Renal cortical epithelial cell (primary cell): ENCODE data around the gene FBXL7. TPM values are rescaled to one million over a fixed set of nuclear protein-coding genes. Genes with fewer than 3 reads are reported as not detected.
"Not testable (repeated sequence)": the region's sequence is repeated elsewhere in the genome, so short reads cannot be mapped to it uniquely, and the experiment has no call there.

Source experiments
- DNase-seq: peaks from one replicate; pipeline ENCODE4 v3.0.0-alpha.2; 2011; ENCODE audit warnings: low read depth
- total RNA-seq: library from RNA; depleted of rRNA; stranded (reverse); fragments of >200 nt; gene quantifications from 2 replicates; pipeline ENCODE4 v1.2.3, GENCODE V29; 2014

Gene FBXL7
- total RNA-seq, 1 donor from 2014 or later = 1.7 TPM

- DNase-seq = no peak
These were observed 308.6 kb downstream of the FBXL7 start for GRCh38 chr5:15808577-15808976.

GRCh38 chr5:15819617-15820016 lies 319.6 kb downstream of the FBXL7 start:
- DNase-seq = no peak

GRCh38 chr5:15821506-15821905 lies 321.5 kb downstream of the FBXL7 start:
- DNase-seq = no peak

GRCh38 chr5:15823398-15823797 lies 323.4 kb downstream of the FBXL7 start:
- no peak for DNase-seq

GRCh38 chr5:15827741-15828140 lies 327.8 kb downstream of the FBXL7 start:
- DNase-seq = no peak

GRCh38 chr5:15831408-15831807 lies 331.4 kb downstream of the FBXL7 start:
- DNase-seq = no peak

- no peak for DNase-seq
These were observed 333.4 kb downstream of the FBXL7 start for GRCh38 chr5:15833365-15833764.

GRCh38 chr5:15834596-15835245 lies 334.7 kb downstream of the FBXL7 start:
- DNase-seq = peak; percentile 9

GRCh38 chr5:15835514-15835913 lies 335.5 kb downstream of the FBXL7 start:
- DNase-seq = no peak

GRCh38 chr5:15837551-15838289 lies 337.7 kb downstream of the FBXL7 start:
- DNase-seq = no peak

- no peak for DNase-seq
These were observed 344.3 kb downstream of the FBXL7 start for GRCh38 chr5:15844253-15844652.

GRCh38 chr5:15844871-15845270 lies 344.9 kb downstream of the FBXL7 start:
- DNase-seq = no peak

GRCh38 chr5:15850536-15850935 lies 350.6 kb downstream of the FBXL7 start:
- no peak for DNase-seq

- no peak for DNase-seq
These were observed 351.0 kb downstream of the FBXL7 start for GRCh38 chr5:15850939-15851341.

- DNase-seq = no peak
These were observed 352.2 kb downstream of the FBXL7 start for GRCh38 chr5:15852217-15852616.

- DNase-seq = no peak
These were observed 353.0 kb downstream of the FBXL7 start for GRCh38 chr5:15852949-15853348.

GRCh38 chr5:15858326-15858725 lies 358.3 kb downstream of the FBXL7 start:
- DNase-seq = no peak

GRCh38 chr5:15864536-15865215 lies 364.7 kb downstream of the FBXL7 start:
- DNase-seq = no peak

- not testable (repeated sequence) for DNase-seq
These were observed 372.3 kb downstream of the FBXL7 start for GRCh38 chr5:15872259-15872658.

- no peak for DNase-seq
These were observed 377.9 kb downstream of the FBXL7 start for GRCh38 chr5:15877914-15878313.

GRCh38 chr5:15880201-15880600 lies 380.2 kb downstream of the FBXL7 start:
- DNase-seq = no peak

GRCh38 chr5:15885156-15885555 lies 385.2 kb downstream of the FBXL7 start:
- no peak for DNase-seq

- no peak for DNase-seq
These were observed 386.2 kb downstream of the FBXL7 start for GRCh38 chr5:15886156-15886555.
